ENCODE measurements around the gene CCDC146.
A peak's percentile ranks its signal among the peaks of the same experiment; 100 is the strongest.
"Not testable (repeated sequence)": the region's sequence is repeated elsewhere in the genome, so short reads cannot be mapped to it uniquely, and the experiment has no call there.

The CCDC146 gene

DNA sequence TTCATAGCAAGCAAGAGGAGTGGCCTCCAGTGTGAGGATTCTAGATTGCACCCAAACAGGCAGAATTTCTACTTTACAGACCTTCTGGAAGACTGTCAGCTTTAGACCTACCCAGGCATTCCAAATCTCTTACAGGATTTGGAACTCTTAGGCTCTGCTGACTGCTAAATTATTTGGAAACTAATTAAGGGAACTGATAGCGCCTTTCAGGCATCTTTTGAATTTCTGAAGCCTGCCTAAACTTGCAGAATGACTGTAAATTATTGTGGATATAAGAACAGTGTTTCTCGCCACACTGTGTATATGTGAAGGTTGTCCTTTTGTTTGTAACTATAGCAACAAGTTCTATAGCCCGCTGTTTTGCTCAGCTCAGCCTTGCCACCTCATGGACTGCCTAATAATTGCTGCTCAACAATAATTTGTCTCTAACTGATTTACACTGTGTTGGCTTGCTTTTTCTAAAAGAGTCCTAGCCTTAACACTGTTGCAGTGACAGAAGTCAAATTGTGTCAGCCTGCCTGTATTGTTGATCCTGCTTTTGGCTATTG lies 32.6 kb downstream of the CCDC146 start:
- not testable (repeated sequence) for DNase-seq (ENCODE audit: low read depth)

DNA sequence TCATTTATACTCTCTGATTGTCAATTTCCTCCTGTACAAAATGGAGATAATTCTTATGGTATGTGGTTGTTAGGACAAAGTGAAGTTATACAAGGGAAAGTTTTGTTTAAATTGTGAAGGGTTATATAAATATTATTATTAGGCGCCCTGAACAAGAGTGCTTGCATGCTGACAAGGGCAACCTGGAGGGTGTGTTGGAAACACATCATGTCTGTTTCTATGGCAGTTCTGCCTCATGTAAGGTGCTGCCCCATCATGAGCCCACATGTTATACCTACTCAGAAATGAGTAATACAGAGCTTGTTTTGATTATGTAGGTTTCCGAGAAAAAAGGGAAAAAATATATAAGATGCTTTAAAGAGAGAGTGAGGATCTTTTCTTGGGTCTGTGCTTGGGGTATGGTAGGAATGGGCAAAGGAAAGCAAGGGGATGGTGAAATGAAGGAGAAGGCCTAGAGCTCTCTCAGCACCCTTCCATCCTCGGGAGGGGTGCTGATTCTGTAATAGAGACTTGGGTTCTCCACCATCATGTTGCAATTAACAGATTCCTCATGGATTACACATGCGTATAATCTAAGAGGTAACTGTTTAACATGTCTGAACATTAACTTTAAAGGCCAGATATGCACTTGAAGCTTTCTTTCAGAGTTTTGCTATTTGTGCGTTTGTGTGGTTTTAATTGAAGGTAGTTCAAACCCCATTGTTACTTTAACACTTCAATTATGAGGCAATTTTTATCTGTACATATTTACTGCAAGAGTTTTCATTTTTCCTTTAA lies 33.4 kb downstream of the CCDC146 start:
- not testable (repeated sequence) for DNase-seq (ENCODE audit: low read depth)

DNA sequence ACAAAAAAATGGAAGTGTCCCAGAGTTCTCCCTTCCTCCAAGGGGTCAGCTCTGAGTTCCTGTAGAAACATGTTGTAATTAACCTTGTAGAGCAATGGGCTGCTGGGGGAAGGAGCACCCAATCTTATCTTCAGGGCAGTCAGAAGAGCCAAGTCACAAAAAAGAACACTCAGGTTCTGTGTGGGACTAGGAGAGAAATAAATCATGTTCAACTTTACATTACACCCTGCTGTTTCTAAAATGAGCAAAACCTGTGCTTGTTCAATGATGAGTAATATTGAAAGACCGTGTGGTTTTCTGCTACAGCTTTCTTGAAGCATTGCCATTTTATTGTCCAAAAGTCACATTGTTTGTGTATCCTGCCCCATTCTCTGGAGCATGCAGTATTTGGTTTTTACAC lies 34.6 kb downstream of the CCDC146 start:
- not testable (repeated sequence) for DNase-seq (ENCODE audit: low read depth)

DNA sequence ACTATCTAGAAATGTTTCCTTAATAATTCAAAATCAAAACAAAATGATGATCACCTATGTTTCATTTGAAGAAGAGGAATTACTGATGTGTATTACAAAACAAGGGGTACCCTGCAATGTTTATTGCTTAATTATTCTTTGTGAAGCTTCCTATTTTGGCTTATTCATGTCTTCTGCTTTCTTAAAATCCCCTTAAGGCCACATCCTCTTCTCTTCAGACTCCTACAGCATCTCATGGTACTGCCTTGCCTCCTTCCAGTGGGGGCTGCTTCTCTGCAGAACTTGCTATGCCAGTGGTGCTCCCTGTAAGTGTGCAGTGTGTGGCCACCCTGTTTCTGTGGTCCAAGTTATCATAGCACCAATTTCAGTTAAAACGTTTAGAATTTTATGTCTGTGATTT lies 35.0 kb downstream of the CCDC146 start:
- no peak for DNase-seq (ENCODE audit: low read depth)

DNA sequence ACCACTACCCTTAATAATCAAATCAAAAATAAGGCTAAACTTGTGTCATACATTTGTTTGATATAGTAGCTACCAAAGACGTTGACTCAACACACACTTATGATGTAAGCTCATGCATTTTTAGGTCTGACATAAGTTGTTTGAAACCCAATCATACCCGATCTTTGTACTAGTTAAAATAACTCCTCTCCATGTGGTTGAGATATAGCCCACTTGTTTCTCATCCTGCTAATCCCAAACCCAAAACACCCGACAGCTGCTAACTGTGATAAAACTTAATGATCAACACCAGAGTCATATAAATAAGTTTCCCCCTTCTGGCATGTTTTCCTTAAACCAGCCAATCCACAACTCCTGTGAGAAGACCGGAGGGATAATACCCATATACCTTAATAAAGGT lies 48.7 kb downstream of the CCDC146 start:
- not testable (repeated sequence) for DNase-seq (ENCODE audit: low read depth)

DNA sequence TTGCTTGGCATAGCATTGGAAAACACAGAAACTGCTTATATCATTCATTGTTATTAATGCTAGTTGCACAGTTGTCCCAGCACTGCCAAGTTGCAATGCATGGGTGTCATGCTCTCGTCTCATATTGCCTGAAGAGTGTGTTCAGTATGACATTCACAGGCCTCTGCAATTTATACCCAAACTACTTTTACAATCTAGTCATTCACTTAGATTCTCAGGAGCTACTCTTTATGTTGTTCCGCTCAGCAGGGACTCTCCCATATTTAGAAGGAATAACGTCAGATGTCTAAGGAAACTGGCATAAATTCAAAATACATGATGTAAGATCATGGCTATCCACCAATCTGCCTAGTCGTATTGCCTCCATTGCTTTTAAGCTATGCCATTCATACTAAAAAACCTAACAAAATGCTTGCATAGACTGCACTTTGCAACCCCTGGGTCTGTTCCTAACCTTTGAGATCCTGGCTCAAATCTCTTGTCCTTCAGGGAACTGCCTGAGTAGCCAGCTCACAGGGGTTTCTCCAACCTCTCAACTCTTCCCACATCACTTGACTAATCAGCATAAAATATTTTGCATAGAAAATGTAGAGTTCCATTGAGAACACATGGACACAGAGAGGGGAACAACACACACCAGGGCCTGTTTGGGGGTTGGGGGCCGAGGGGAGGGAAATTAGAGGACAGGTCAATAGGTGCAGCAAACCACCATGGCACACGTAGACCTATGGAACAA lies 50.2 kb downstream of the CCDC146 start:
- not testable (repeated sequence) for DNase-seq (ENCODE audit: low read depth)

DNA sequence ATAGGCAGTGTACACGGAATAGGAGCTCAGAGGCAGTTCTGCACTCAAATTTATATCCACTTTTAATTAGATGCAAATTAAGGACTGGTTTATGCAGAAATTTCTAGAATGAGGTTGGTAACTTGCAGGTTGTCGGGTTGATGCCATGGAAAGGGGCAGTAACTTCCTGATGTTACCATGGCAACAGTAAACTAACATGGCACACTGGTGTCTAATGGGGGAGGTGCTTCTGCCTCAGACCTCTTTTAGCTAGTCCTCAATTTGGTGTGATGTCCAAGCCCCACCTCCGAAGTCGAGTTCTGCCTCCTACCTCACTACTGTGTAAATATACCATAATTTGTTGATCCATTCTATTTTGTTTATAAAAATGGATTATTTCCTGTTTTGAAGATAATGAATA lies 52.0 kb downstream of the CCDC146 start:
- not testable (repeated sequence) for DNase-seq (ENCODE audit: low read depth)

DNA sequence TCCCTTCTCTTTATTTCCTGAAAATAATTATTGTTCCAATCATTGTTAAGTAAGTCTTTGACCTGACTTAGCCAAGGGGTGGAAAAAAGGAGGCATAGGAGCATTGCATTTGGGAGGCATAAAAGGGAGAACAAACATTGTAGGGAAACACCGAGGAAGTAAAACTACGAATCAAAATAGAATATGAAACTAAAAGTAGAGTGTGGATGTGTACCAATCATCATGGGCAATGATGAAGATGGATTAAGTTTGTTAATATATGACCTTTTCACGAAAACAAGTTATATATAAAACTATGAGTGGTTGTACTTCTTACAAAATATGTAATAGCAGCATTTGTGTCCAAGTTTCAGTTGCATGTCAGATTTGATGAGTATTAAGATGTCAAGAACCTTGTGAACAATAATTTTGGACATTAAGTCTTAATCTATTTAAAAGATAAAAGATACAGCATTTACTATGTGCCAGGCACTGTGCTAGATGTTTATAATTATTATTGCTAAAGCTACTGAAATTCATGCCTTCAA lies 52.9 kb downstream of the CCDC146 start:
- DNase-seq (ENCODE audit: low read depth) = not testable (repeated sequence)

DNA sequence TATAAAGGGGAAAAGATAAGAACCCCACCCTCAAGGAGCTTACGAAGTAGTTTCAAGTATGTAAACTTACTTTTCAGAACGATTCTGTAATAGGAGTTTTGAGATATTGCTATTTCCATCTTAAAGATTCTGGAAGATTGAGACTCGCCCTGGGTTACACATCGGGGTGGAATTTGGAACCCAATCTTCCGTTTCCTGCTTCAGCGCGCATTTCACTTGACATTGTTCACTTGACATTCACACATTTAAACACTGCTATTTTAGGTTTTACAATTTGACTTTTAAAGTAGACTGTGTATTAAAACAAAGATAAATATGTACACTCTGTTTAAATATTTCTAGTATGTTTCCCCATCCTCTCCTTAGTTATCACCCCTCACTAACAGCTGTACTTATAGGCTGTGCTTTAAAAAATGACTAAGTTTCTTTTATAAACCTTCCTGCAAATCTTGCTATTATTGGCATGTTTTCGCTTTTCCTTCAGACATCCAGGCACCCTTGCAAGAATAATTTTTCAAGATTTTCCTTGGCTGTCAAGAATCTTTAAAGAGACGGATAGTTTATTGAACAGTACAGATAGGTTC lies 55.0 kb downstream of the CCDC146 start:
- DNase-seq (ENCODE audit: low read depth) = not testable (repeated sequence)

DNA sequence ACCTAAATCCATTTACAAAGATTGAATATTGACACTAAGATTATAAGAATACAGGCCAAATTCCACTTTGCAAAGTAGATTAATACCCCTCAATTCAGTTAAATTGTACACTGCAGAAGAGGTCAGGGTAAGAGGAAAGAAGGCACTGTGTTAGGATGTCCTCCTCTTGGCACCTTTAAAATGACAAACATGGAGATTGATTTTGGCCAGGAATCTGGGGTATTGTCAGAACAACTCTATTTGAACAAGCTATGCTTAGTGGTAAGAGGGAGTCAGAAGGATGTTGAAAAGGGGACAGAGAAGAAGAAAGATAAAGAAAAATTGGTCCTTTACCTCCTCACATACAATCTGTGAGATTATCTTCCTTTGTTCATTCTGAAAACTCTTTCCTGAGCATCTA lies 55.6 kb downstream of the CCDC146 start:
- DNase-seq (ENCODE audit: low read depth) = not testable (repeated sequence)

DNA sequence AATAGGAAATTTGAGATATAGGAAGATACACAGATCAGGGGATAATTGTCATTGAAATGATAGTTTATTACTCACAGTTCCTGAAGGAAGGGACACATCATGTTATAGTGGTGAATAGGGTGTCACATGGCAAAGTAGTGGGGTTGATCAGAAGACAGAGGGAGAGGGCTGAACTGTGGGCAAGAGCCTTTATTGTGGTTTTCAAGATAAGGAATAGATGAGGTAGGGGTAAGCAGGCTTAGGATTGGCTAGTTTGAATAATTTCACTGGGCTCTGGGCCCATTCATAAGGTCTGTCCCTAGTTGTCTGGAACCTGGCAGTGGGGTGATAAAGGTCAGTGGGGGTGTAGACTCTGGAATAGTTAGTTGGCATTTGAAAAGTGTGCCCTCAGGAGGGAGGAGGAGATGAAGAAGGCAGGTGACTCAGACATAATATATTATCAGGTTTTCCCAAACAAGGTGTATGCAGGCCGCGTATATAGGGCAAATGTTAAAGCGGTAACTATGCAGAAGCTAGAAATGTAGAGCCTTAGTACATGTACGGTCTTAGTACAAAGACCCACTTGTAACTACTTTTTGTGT lies 58.7 kb downstream of the CCDC146 start:
- no peak for DNase-seq (ENCODE audit: low read depth)

DNA sequence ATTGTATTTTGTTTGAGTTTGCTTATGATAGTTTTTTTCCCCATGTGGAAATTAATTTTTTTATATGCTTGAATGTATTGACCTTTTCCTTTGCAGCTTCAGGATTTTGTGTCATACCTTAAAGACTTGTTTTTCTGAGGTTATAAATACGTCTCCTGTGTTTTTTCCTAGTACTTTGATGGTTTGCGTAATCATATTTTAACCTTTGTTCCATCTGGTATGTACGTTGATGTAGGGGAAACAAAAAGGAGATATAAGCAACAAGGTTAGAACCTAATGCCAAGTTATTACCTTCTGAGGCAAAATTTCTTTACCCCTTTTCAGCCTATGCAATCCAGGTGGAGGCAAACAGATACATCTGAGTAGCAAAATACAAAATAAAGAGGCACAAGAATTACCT lies 59.3 kb downstream of the CCDC146 start:
- DNase-seq (ENCODE audit: low read depth) = no peak

DNA sequence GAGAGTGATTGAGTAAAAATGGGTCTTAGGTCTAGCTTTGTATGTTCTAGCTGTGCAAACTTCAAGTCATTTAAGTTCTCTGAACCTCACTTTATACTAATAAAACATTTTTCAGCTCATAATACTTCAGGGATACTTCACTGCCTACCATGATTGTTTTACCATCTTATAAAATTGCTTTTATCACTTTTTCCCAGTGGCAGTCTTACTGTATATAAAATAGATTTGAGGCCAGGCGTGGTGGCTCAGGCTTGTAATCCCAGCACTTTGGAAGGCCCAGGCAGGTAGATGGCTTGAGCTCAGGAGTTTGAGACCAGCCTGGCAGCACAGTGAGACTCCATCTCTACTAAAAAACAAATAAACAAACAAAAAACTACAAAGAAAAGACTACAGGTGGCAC lies 59.8 kb downstream of the CCDC146 start:
- DNase-seq (ENCODE audit: low read depth) = no peak

DNA sequence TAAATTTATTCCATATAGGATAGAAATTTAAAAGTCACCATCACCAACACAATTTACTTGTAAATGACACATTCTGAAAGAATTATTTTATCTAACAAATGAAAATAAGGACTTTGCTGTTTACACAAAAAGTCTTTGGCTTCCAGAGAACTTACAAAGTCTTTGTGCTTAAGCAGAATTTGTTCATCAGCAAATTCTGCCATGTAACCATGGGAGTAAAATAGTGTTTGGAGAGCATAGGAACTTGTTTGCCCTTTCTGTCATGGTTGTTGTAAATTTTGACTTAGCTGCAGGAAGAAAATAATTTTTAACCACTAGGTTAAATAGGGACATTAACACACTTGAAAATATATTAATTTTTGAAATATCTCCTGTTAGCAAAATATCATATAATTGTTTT lies 62.0 kb downstream of the CCDC146 start:
- DNase-seq (ENCODE audit: low read depth) = no peak

DNA sequence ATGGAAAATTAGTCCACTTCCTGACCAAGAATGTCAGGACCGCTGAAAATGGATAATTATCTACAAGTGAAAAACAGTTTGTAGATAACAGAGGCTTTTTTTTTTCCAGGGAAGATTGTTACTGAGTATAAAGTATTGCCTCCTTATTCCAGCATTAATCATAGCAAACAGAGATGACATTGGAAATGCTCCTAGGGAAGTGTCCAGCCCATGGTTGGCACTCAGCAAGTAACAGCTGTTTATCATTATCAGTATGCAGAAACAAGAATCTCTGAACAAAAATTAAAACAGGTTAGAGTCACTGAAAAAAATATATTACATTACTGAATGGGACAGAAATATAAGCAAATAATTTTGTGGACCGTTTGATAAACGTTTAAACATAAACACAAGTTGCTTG lies 62.6 kb downstream of the CCDC146 start:
- no peak for DNase-seq (ENCODE audit: low read depth)

DNA sequence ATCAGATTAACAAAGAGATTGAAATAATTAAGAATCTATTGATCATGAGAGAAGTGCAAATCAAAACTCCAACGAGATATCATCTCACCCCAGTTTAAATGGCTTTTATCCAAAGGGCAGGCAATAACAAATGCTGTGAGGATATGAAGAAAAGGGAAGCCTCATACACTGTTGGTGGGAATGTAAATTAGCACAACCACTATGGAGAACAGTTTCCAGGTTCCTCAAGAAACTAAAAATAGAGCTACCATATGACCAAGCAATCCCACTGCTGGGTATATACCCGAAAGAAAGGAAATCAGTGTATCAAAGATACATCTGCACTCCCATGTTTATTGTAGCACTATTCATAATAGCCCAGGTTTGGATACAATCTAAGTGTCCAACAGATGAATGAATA lies 63.5 kb downstream of the CCDC146 start:
- no peak for DNase-seq (ENCODE audit: low read depth)

DNA sequence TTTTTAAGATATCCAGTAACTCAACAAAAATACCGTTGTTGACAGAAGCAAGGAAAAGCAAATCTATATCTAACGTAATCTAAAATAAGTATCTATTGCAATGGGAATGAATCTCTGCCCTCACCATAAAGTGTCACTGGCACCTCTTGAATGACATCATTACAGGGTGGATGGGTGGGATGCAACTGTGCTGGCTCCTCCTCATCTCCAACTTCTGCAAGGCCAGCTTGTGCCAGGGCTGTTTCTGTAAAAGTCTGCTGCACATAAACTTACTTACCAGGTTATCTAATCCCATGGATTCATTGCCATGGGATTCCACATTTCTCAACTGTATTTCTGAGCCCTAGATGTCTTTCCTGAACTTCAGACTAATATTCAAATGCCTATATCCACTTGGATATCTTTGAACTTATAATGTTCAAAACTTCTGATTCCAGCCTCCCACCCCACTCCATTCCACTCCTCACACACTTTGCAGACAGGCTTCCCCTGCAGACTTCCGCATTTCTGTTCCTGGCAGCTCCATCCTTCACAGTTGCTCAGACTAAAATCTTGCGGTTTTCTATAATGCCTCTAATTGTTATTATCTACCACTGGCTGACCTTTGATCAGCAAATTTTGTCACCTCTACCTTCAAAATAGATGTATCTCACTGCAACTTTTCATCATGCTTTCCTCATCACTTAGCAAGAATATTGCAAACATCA lies 66.5 kb downstream of the CCDC146 start:
- DNase-seq (ENCODE audit: low read depth) = no peak

DNA sequence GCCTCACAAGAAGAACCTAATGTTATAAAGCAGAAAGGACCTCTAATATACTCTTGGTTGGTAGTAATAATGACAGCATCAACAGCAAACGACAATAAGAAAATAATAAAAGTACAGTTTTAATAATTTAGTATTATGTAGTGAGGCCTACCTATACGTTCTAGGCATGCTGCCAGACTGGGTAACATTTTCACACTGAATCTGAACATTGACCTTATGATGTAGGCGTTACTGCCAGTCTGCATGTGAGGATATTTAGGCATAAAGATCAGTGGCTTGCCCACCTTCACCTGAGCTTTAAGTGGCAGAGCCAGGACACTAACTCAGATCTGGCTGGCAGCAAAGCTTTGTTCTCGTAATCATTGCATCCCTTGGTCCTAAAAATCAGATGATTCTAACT lies 74.7 kb downstream of the CCDC146 start:
- no peak for DNase-seq (ENCODE audit: low read depth)

DNA sequence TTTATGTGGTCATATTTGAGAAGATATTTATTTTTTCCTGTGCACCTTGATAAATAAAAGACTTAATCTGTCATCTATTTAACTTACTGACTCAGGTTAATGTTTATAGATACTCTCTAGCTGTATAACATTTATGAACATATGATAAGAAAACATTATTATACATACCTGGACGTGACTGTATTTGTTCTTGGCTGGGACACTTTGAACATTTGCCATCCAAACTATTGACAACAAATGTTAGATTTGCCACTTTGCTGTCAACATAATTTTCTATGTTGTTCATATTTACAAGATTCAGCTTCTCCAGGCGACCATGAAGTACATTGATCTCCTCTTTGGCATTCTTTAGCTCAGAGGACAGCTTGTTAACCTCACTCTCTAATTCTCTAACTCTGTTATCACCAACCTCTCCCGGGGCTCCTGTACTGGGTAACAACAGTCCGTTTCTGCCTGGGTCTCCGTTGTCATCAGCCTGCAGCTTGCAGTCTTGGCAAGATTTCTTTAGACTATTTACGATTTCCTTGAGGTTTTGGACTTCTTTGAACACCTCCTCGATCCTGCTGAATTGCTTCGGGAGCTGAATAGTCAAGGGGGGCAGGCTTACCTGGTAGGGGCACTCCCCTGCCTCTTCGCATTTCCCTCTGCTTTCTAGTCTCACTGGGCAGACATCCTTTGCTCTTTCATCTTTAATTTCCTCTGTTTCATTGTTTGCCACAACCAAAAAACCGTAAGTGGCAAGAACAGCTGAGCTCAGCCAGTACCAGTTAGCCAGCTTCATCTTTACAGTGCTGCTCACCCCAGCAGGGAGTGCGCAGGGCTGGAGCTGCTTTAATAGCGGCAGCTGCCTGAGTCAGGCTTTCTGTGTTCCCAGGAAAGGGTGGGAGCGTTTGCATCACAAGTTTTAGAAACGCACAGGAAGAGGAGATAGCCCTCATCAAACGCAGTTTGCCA lies 76.9 kb downstream of the CCDC146 start, which contains the start of gene FGL2:
Gene FGL2, minus strand, starts transcription at position 807 of the 954 bp plus-strand sequence. Its CDS starts 26 bp downstream, at position 781.
- DNase-seq (ENCODE audit: low read depth) = peak; percentile 4

DNA sequence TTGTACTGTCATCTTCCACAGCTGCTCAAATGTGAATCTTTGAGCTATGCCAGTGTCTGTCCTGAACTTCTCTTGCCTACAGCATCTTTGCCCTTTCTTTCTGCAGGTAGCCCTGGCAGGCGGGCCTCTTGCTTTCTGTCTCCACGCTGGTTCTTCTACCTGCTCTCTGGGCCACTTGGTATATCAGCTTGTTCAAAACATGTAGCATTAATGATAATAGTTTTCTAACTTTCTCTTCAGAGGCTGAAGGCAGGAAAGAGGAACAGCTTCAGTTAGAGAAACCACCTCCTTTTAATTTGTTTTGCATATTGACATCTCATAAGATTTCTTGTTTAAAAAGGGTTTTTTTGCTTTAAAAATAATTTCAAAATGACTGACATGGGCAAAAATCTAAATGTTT lies 78.1 kb downstream of the CCDC146 start:
- no peak for DNase-seq (ENCODE audit: low read depth)
